Hepatocyte (in vitro differentiated cells): Measurements from ENCODE around the gene GRAMD1C. TPM values are rescaled to one million over a fixed set of nuclear protein-coding genes. Genes with fewer than 3 reads are reported as not detected.

ENCODE experiments used
- DNase-seq: peaks from one replicate; pipeline ENCODE4 v3.0.0-alpha.2; 2016; ENCODE audit warnings: low spot score
- H2AFZ ChIP-seq: fragments of 200-600 bp; sonication (generic); 2 replicates; pipeline ENCODE4 v1.6.0; 2016; ENCODE audit warnings: antibody characterized with exemption, mild to moderate bottlenecking
- H3K27ac ChIP-seq: fragments of 200-600 bp; sonication (generic); 2 replicates; pipeline ENCODE4 v1.5.1; 2016; ENCODE audit warnings: mild to moderate bottlenecking
- H3K27me3 ChIP-seq: fragments of 200-600 bp; sonication (generic); 2 replicates; pipeline ENCODE4 v1.6.1; 2016
- H3K36me3 ChIP-seq: fragments of 200-600 bp; sonication (generic); replicated peaks from 2 replicates; pipeline ENCODE4 v1.5.1; 2016; ENCODE audit warnings: low read depth; ENCODE audit not compliant: insufficient read depth
- H3K4me1 ChIP-seq: fragments of 200-600 bp; sonication (generic); 2 replicates; pipeline ENCODE4 v1.5.1; 2016; ENCODE audit warnings: mild to moderate bottlenecking, moderate library complexity; ENCODE audit not compliant: insufficient read depth
- H3K4me2 ChIP-seq: fragments of 200-600 bp; sonication (generic); 2 replicates; pipeline ENCODE4 v1.6.0; 2016
- H3K4me3 ChIP-seq: fragments of 200-600 bp; sonication (generic); 2 replicates; pipeline ENCODE4 v1.5.1; 2016; ENCODE audit warnings: mild to moderate bottlenecking
- H3K79me2 ChIP-seq: fragments of 200-600 bp; sonication (generic); 2 replicates; pipeline ENCODE4 v1.6.0; 2017; ENCODE audit warnings: mild to moderate bottlenecking
- H3K9me2 ChIP-seq: fragments of 200-600 bp; sonication (generic); replicated peaks from 2 replicates; pipeline ENCODE4 v1.6.0; 2017; ENCODE audit warnings: mild to moderate bottlenecking; ENCODE audit not compliant: insufficient read depth
- H3K9me3 ChIP-seq: fragments of 200-600 bp; sonication (generic); 2 replicates; pipeline ENCODE4 v1.5.1; 2016; ENCODE audit warnings: low read depth, mild to moderate bottlenecking
- H4K20me1 ChIP-seq: fragments of 200-600 bp; sonication (generic); 2 replicates; pipeline ENCODE4 v1.6.0; 2016; ENCODE audit warnings: mild to moderate bottlenecking; ENCODE audit not compliant: insufficient read depth, poor library complexity, severe bottlenecking
- EZH2 ChIP-seq: fragments of 200-600 bp; sonication (generic); IDR thresholded peaks from 2 replicates; pipeline ENCODE4 v1.6.1; 2016; ENCODE audit warnings: antibody characterized with exemption, mild to moderate bottlenecking, borderline replicate concordance
- EZH2phosphoT487 ChIP-seq: fragments of 200-600 bp; sonication (generic); IDR thresholded peaks from one replicate; pipeline ENCODE4 v1.6.1; 2018; ENCODE audit warnings: antibody characterized with exemption, mild to moderate bottlenecking, low read depth, moderate library complexity; ENCODE audit not compliant: unreplicated experiment, severe bottlenecking
- whole genome bisulfite sequencing: methylation state at CpG from one replicate; pipeline ENCODE4 v1.1.6; 2016; ENCODE audit warnings: low lambda C conversion rate; ENCODE audit errors: missing lambda C conversion rate; 5-methylcytosine and 5-hydroxymethylcytosine counted together
- polyA plus RNA-seq: library from polyadenylated mRNA; unstranded; fragments of >200 nt; fragmentation: Nextera tagmentation; extraction: Ambion mirVana; gene quantifications from 2 replicates; pipeline ENCODE4 v1.2.1, GENCODE V29; 2016
- total RNA-seq: library from RNA; depleted of rRNA; stranded (reverse); fragments of >200 nt; gene quantifications from 2 replicates; pipeline ENCODE4 v1.2.3, GENCODE V29; 2014
- TF ChIP-seq, protein P1 (sequence below): fragments of 200-600 bp; sonication (generic); IDR thresholded peaks from 2 replicates; pipeline ENCODE4 v1.5.1; 2016; ENCODE audit warnings: antibody characterized with exemption, mild to moderate bottlenecking; ENCODE audit not compliant: poor library complexity

Gene GRAMD1C
- total and polyA plus RNA-seq, 2 experiments from 2014 or later, result 0.97 to 2.8 TPM

GRCh38 chr3:113963879-113964278 is 125.3 kb downstream of the GRAMD1C start:
- TF ChIP-seq EZH2phosphoT487 (no peak), EZH2 (no peak)
- TF ChIP-seq, protein P1, sequence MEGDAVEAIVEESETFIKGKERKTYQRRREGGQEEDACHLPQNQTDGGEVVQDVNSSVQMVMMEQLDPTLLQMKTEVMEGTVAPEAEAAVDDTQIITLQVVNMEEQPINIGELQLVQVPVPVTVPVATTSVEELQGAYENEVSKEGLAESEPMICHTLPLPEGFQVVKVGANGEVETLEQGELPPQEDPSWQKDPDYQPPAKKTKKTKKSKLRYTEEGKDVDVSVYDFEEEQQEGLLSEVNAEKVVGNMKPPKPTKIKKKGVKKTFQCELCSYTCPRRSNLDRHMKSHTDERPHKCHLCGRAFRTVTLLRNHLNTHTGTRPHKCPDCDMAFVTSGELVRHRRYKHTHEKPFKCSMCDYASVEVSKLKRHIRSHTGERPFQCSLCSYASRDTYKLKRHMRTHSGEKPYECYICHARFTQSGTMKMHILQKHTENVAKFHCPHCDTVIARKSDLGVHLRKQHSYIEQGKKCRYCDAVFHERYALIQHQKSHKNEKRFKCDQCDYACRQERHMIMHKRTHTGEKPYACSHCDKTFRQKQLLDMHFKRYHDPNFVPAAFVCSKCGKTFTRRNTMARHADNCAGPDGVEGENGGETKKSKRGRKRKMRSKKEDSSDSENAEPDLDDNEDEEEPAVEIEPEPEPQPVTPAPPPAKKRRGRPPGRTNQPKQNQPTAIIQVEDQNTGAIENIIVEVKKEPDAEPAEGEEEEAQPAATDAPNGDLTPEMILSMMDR, result no peak
- WGBS, result 91% methylated on average over 3 of the region's 3 CpGs
- no peaks in the 10 kb centered on the region for H3K4me1 ChIP-seq

DNA sequence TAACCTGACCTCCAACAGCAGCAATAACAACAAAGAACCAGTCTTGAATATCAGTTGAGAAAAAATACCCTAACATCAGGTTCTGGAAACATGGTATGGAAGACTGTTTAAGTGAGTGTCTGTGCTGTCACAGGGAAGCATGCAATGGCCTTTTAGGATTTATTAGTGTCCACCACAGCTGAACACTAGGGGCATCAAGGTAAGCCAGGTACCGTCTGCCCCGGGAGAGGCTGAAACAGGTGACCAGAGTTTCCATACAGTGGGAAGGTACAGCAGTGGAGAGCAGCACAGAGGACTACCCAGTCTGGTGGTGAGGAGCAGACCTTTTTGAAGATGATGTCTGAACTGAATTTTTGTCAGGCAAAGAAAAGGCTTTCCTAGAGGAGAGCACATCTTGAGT is 127.6 kb downstream of the GRAMD1C start:
- WGBS, result 43% methylated on average over 2 of the region's 2 CpGs
- Histone ChIP-seq H3K36me3 (no peaks in the 10 kb centered on the region), H2AFZ (no peak overlapping the region), H3K9me2 (no peaks in the 10 kb centered on the region), H4K20me1 (no peaks in the 10 kb centered on the region), H3K9me3 (no peaks in the 10 kb centered on the region), H3K27ac (no peak overlapping the region), H3K4me2 (no peak overlapping the region), H3K27me3 (no peaks in the 10 kb centered on the region), H3K4me3 (no peak overlapping the region), H3K79me2 (no peaks in the 10 kb centered on the region), H3K4me1 (no peaks in the 10 kb centered on the region)
- no peak for DNase-seq
- TF ChIP-seq EZH2 (no peak), EZH2phosphoT487 (no peak)
- TF ChIP-seq, protein P1, result no peak

More at GRCh38 chr3:113963879-113964278, 125.3 kb downstream of the GRAMD1C start:
- Histone ChIP-seq H2AFZ (no peak overlapping the region), H3K9me3 (no peaks in the 10 kb centered on the region), H3K9me2 (no peaks in the 10 kb centered on the region), H3K27me3 (no peaks in the 10 kb centered on the region), H4K20me1 (no peaks in the 10 kb centered on the region), H3K4me2 (no peak overlapping the region), H3K4me3 (no peak overlapping the region), H3K27ac (no peak overlapping the region), H3K79me2 (no peaks in the 10 kb centered on the region), H3K36me3 (no peaks in the 10 kb centered on the region)
- DNase-seq, result no peak

DNA sequence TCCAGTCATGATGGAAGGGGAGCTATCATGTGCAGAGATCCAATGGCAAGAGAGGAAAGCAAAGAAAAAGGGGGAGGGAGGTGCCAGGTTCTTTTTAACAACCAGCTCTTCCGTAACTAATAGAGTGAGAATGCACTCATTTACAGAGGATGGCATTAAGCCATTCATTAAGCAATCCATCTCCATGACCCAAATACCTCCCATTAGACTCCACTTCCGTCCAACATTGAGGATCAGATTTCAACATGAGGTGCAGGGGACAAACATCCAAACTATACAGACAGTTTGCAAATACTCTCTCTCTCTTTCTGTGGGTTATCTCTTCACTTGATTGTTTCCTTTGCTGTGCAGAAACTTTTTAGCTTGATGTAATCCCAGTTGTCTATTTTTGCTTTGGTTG is 130.4 kb downstream of the GRAMD1C start:
- no peaks in the 10 kb centered on the region for H3K9me3 ChIP-seq
- no peaks in the 10 kb centered on the region for H3K4me1 ChIP-seq
- no peaks in the 10 kb centered on the region for H3K36me3 ChIP-seq
- no peak overlapping the region for H3K27ac ChIP-seq
- 69% methylated on average over 2 of the region's 2 CpGs for WGBS
- no peak for DNase-seq
- H3K4me2 ChIP-seq, result no peak overlapping the region
- TF ChIP-seq, protein P1, result no peak
- no peak for TF ChIP-seq EZH2phosphoT487
- no peak for TF ChIP-seq EZH2
- no peaks in the 10 kb centered on the region for H3K9me2 ChIP-seq
- H4K20me1 ChIP-seq, result no peaks in the 10 kb centered on the region
- H3K79me2 ChIP-seq, result no peaks in the 10 kb centered on the region
- H3K27me3 ChIP-seq, result no peaks in the 10 kb centered on the region
- H2AFZ ChIP-seq, result no peak overlapping the region
- H3K4me3 ChIP-seq, result no peak overlapping the region

DNA sequence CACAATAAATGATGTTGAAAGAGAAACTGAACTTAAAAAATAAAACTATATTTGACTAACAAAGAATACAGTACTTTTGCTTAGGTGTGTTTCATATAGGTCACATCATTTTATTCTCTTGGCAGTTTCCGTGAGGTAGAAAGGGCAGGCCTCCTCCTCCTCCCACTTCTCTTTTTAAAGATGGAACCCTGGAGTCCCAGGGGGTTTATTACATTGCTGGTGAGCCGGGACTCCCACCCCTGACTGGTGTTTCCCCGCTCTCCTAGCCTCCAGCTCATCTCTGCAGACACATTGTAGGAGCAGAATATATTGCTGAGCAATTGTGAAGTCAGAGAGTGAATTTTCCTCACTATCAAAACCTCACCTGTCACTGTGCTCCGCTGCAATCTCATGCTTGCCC is 139.2 kb downstream of the GRAMD1C start:
- H3K27ac ChIP-seq, result no peak overlapping the region
- TF ChIP-seq EZH2, result no peak
- TF ChIP-seq EZH2phosphoT487, result no peak
- TF ChIP-seq, protein P1, result no peak
- no peak for DNase-seq
- H3K9me2 ChIP-seq, result no peaks in the 10 kb centered on the region
- H2AFZ ChIP-seq, result no peak overlapping the region
- no peaks in the 10 kb centered on the region for H3K4me1 ChIP-seq
- WGBS, result 88% methylated on average over 4 of the region's 4 CpGs
- no peak overlapping the region for H3K4me3 ChIP-seq
- H3K36me3 ChIP-seq, result no peaks in the 10 kb centered on the region
- H3K9me3 ChIP-seq, result no peaks in the 10 kb centered on the region
- H4K20me1 ChIP-seq, result no peaks in the 10 kb centered on the region
- H3K27me3 ChIP-seq, result no peaks in the 10 kb centered on the region
- no peak overlapping the region for H3K4me2 ChIP-seq
- H3K79me2 ChIP-seq, result no peaks in the 10 kb centered on the region
